GM23248 (cell line): ENCODE measurements around the gene KIF18A.

Experiments used
- EZH2 ChIP-seq: fragments of 200-600 bp; sonication (generic); IDR thresholded peaks from 2 replicates; pipeline ENCODE4 v1.6.1; 2018; ENCODE audit warnings: antibody characterized with exemption, mild to moderate bottlenecking; ENCODE audit not compliant: insufficient read depth, poor library complexity, severe bottlenecking
- EZH2phosphoT487 ChIP-seq: fragments of 200-600 bp; sonication (generic); IDR thresholded peaks from 2 replicates; pipeline ENCODE4 v1.6.1; 2018; ENCODE audit warnings: antibody characterized with exemption, moderate library complexity, mild to moderate bottlenecking, low read depth; ENCODE audit not compliant: insufficient read depth

- no peak for TF ChIP-seq EZH2
- no peak for TF ChIP-seq EZH2phosphoT487
Observed at GRCh38 chr11:27991736-27992135, 116.2 kb downstream of the KIF18A start.
